LNCAP (cell line): ENCODE data around the gene ENAH.

ENCODE experiments used
- TF ChIP-seq, protein P1 (sequence below): fragments of 450-650 bp; IDR thresholded peaks from 2 replicates; pipeline ENCODE4 v1.5.1; 2017; ENCODE audit warnings: mild to moderate bottlenecking

Gene ENAH

GRCh38 chr1:225447650-225448089 lies 205.3 kb downstream of the ENAH start:
- TF ChIP-seq, protein P1, sequence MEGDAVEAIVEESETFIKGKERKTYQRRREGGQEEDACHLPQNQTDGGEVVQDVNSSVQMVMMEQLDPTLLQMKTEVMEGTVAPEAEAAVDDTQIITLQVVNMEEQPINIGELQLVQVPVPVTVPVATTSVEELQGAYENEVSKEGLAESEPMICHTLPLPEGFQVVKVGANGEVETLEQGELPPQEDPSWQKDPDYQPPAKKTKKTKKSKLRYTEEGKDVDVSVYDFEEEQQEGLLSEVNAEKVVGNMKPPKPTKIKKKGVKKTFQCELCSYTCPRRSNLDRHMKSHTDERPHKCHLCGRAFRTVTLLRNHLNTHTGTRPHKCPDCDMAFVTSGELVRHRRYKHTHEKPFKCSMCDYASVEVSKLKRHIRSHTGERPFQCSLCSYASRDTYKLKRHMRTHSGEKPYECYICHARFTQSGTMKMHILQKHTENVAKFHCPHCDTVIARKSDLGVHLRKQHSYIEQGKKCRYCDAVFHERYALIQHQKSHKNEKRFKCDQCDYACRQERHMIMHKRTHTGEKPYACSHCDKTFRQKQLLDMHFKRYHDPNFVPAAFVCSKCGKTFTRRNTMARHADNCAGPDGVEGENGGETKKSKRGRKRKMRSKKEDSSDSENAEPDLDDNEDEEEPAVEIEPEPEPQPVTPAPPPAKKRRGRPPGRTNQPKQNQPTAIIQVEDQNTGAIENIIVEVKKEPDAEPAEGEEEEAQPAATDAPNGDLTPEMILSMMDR = no peak

GRCh38 chr1:225446981-225447615 lies 205.8 kb downstream of the ENAH start:
- TF ChIP-seq, protein P1 = no peak

- TF ChIP-seq, protein P1 = no peak
These were observed 206.3 kb downstream of the ENAH start for GRCh38 chr1:225446595-225446960.

GRCh38 chr1:225445639-225446594 lies 207.0 kb downstream of the ENAH start:
- TF ChIP-seq, protein P1 = no peak

DNA sequence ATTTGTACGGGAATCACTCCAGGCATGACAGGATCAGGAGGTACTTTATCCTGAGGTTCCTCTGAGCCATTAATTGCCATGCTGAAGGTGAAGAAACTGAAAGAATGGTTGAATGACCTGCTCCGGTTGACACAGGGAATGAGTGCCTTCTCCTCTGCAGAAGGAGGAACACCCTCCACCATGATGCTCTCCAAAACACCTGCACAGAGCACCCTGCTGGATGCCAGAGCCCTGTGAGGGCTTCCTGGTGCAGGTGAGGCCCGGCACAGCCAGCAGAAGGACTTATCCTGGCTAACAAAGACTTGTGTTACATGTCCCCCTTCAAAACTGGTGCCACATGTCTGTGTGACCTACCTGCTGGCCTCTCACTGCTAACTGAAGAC lies 210.8 kb downstream of the ENAH start:
- TF ChIP-seq, protein P1 = no peak

GRCh38 chr1:225441314-225442122 lies 211.4 kb downstream of the ENAH start:
- TF ChIP-seq, protein P1 = peak; percentile 29; the same call in 1 of the 2 replicates
